GM10847 (cell line): ENCODE measurements around the gene FREM2.

ENCODE experiments used
- POLR2A ChIP-seq: IDR thresholded peaks from 2 replicates; pipeline ENCODE4 v1.6.1; 2011; ENCODE audit not compliant: insufficient read length; ENCODE audit errors: extremely low read depth

Gene FREM2

DNA sequence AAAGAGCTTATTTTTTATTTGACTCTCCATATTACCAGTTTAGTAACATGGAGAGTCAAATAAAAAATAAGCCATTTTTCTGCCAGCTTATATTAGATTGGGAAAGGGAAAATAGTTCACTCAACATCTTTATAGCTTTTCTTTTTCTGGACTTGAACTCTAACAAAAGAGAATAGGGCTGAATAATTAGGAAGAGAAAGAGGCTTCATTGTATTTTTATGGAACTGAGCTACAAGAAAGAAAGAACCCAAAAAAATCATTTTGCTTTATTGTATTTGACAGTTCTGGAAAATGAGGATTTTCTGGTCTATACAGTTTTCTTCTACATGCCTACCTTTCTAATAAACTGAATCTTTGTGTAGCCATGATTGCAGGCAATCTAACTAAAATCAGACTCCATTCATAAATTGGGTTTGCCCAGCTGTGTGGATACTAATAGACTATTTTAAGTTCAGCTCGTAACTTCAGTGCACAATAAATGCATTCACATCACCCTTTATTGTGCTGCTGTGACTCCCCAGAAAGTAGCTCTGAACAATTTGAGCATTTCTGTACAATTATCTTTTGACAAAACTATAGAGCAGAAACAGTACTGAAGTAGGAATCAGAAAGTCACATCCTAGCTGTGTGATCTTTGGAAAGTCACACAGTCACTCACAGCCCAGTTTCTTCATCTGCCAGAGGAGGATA lies 188.5 kb downstream of the FREM2 start:
- no peak for TF ChIP-seq POLR2A

DNA sequence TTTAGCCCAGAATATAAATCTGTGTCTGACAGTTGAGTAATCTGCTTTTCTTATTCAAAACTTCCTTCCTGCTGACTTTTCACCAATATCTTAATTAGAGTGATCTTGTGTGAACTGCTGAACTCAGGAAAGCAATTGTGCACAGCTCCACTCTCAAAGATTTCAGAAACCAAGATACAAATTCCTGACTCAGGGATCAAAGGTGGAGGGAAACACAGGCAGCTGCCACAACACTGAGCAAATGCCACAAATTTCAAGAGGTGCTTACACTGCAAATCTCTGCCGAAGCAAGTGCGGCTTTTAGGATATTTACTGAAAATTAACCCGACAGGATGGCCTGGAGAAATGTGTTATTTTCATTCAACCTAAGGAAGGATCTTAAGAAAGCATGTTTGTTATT lies 192.4 kb downstream of the FREM2 start:
- TF ChIP-seq POLR2A: no peak

GRCh38 chr13:38879786-38880185 lies 192.9 kb downstream of the FREM2 start:
- no peak for TF ChIP-seq POLR2A

DNA sequence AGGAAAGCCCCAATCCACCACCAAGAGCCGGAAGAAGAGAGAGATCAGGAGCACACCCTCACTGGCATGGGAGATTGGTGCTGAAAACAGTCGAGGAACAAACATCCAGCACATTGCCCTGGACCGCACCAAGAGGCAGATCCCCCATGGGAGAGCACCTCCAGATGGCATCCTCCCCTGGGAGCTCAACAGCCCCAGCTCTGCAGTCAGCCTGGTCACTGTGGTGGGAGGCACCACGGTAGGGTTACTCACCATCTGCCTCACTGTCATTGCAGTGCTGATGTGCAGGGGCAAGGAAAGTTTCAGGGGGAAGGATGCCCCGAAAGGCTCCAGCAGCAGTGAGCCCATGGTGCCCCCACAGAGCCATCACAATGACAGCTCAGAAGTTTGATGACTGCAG lies 193.5 kb downstream of the FREM2 start:
- TF ChIP-seq POLR2A: no peak

DNA sequence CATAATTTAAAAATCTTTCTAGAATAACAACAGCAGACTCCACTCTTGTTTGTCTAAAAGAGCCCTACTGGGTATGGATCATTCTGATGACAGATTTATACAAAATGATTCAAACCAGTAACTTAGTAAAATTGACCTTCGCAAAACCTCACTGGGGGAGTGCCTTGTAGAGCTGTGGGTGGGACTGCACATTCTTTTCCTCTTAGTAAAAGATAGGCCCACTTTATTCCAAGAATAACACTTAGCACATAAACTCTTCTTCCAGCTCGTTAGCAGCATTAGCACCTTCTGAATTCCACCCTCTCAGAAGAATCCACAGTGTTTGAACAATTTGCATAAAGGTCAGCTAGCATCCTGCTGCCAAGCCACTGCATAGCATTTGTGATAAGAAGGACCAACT lies 196.9 kb downstream of the FREM2 start:
- TF ChIP-seq POLR2A: no peak

GRCh38 chr13:38888309-38888708 lies 201.4 kb downstream of the FREM2 start:
- no peak for TF ChIP-seq POLR2A

DNA sequence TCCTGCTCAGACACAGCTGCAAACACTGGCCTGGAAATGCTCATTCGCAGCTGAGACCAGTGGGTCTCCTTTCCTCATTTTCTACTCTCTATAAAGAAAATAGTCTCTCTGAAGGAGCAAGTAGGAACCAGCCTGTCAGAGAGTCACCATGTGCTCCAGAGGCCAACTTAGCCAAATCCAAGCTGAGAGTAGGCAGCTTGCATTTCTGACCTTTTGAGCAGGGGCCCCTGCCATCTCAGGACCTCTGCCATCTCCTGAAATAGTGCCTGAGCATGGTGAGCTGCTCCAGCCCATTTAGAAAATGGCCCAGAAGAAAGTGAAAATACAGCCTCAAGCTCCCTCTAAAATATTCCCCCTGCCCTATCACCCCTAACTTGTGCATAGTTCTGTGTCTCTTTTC lies 208.2 kb downstream of the FREM2 start:
- TF ChIP-seq POLR2A: no peak

DNA sequence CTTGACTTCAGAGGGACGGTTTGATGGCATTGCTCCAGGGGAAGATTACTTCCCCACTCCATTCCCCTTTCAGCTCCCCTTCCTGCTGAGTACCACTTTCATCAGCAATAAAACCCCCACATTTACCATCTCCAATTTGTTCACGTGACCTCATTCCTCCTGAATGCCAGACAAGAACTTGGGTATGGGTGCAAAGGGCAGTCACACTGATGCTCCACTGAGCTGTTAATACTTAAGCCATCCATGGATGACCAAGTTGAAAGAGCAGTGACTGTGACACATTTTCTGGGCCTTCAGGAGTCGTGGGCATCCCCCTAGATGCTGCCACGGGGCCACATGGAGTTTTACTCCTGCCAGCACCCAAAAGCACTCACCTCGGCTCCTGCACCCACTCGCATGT lies 210.6 kb downstream of the FREM2 start:
- TF ChIP-seq POLR2A: no peak

GRCh38 chr13:38898481-38898880 lies 211.6 kb downstream of the FREM2 start:
- TF ChIP-seq POLR2A: no peak

GRCh38 chr13:38899571-38899970 lies 212.7 kb downstream of the FREM2 start:
- TF ChIP-seq POLR2A: no peak

DNA sequence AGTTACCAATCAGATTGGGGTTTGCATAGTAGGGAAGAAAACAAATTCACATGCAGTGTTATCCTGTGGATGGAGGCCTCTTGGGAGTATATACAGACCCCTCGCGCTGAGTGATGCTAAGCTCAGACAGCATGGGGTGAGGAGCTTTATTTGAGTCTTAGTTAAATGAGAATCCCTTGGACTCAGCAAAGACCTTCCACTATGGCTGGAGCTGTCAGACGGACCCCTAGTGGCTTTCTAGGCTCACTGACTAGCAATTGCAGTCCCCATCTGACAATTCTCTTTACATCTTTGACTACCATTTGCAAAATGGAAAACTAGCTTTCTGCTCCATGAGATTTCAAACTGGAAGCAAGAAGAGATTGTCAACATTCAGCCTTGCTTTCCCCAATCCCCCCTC lies 213.3 kb downstream of the FREM2 start:
- TF ChIP-seq POLR2A: no peak

DNA sequence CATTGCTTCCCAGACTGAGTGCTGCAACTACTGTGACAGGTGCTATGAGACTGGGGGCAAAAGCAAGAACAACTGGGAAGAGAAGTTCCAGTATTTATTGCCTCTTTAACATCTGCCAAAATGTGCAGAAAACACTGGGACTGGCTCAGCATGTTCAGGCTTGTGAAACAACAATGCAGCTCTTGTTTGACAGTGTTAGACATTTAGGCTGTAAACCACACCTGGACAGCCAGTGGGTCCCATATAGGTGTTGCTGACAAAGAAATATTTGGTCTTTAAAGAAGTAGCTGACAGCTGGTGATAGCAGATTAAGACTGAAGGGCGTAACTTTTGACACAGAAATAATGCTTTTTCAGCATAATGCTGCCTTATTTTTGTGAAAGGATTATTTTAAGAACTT lies 215.7 kb downstream of the FREM2 start:
- no peak for TF ChIP-seq POLR2A

DNA sequence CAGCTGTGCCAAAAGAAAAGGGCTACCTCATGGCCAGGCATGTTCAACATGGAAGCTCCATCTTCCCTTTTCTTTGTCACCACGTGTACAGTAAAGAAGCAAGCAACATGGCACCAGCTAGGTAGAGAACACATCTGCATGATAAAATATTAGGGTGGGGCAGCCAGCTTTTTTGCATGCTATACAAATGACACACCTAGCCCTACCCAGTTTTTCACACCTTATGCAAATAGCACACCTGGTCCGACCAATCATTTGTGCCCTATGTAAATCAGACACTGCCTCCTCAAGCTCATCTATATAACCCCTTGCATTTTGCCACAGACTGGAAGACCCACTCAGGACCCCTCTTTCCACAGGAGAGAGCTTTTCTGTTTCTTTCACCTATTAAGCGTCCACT lies 218.2 kb downstream of the FREM2 start:
- TF ChIP-seq POLR2A: no peak

DNA sequence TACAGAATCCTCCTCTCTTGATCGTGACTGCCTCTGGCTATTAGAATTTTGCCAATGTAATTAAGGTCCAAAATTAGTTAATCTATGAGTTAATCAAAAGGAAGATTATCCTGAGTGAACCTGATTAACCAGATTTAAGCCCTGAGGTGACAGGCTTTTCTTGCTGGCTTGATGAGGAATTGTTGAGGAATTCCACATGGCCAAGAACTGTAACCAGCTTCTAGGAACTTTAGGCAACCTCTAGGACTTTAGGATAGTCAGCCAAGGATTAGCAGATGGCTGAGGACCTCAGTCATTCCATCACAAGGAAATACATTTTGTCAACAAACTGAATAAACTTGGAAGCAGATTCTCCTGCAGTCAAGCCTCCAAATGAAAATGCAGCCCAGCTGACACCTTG lies 219.0 kb downstream of the FREM2 start:
- no peak for TF ChIP-seq POLR2A

DNA sequence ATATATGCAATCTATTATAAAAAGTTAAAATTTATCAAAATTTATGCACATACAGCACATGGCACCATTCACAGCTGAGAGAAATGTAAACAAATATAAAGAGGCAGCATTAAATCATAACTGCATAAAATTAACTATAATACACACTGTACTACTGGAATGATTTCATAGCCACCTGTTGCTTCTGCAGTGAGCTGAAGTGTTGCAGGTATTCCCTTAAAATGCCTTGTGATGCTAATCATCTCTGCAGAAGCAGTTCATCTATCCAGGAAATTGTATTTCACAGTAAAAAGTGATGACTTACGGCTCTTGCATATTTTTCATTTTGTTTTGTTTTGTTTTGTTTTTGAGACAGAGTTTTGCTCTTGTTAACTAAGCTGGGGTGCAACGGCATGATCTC lies 221.7 kb downstream of the FREM2 start:
- TF ChIP-seq POLR2A: no peak

- TF ChIP-seq POLR2A: no peak
These were observed 227.2 kb downstream of the FREM2 start for GRCh38 chr13:38914070-38914469.

- TF ChIP-seq POLR2A: no peak
These were observed 234.2 kb downstream of the FREM2 start for GRCh38 chr13:38921081-38921480.
